ENCODE measurements around the gene IGFBP5.

GRCh38 chr2:216727346-216728122, 32.2 kb upstream of the IGFBP5 start:
- TF ChIP-seq CTCF (IDR thresholded peaks at IDR 0.05) (no peak), POLR2A (IDR thresholded peaks at IDR 0.05) (no peak), POLR2AphosphoS5 (IDR thresholded peaks at IDR 0.05) (no peak)

All from gastroesophageal sphincter (tissue), 3 donors.